BLaER1 (cell line): ENCODE measurements around the gene ZNF74.

Experiments
- H3K27ac ChIP-seq: shearing (Covaris generic); formaldehyde crosslinking; 2 replicates; pipeline ENCODE4 v1.8.1; 2022
- H3K27me3 ChIP-seq: shearing (Covaris generic); formaldehyde crosslinking; 2 replicates; pipeline ENCODE4 v1.8.1; 2022
- H3K36me3 ChIP-seq: shearing (Covaris generic); formaldehyde crosslinking; 2 replicates; pipeline ENCODE4 v1.8.1; 2022
- H3K4me1 ChIP-seq: shearing (Covaris generic); formaldehyde crosslinking; 2 replicates; pipeline ENCODE4 v1.8.1; 2022
- H3K4me2 ChIP-seq: shearing (Covaris generic); formaldehyde crosslinking; 2 replicates; pipeline ENCODE4 v1.8.1; 2022
- H3K4me3 ChIP-seq: shearing (Covaris generic); formaldehyde crosslinking; 2 replicates; pipeline ENCODE4 v1.8.1; 2022
- H3K9ac ChIP-seq: shearing (Covaris generic); formaldehyde crosslinking; 2 replicates; pipeline ENCODE4 v1.8.1; 2022
- H3K9me3 ChIP-seq: shearing (Covaris generic); formaldehyde crosslinking; 2 replicates; pipeline ENCODE4 v1.8.1; 2022
- H4K20me1 ChIP-seq: shearing (Covaris generic); formaldehyde crosslinking; 2 replicates; pipeline ENCODE4 v1.8.1; 2022
- Cebpa-rat ChIP-seq: shearing (Covaris generic); IDR thresholded peaks from 2 replicates; pipeline ENCODE4 v1.8.1; 2022

ZNF74 gene

DNA sequence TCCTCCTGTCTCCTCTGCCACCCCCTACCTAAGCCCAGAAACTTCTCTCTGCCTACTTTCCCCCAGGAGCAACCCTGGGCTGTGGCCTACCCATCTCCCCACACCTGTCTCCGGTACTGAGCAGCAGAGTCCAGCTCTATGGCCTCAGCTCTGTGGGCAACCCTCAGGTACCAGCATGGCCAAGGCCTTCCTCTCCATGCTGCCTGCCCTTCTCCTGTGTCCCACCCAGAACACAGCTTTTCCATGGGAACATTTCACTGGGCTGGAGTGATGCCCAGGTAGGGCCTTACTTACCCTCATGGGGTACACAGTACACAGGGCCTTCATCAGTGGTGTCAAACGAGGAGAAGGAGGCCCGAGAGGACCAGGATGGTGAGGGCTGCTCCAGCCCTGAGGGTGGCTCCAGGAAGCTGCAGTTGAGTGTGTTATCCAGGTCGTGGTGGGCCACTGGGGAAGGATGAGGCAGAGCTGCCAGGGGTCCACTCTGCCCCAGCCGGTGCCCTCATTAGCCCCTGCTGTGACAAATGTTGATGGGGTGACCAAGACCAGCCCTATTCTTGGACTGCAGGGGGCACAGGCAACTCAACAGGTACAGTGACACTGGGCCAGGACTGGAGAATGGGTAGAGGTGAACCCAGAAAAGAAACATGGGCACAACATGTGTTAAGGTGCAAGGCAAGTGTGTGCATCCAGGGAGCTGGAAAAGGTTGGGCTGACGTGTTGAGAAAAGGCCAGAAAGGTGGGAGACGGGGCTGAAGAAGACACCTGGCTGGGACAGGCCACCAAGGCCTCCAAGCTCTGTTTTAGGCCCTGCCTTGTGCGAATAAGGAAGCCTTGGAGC lies 33.4 kb downstream of the ZNF74 start:
- Histone ChIP-seq H3K27me3 (peaks cover 79% of the 10 kb centered on the region), H3K4me2 (no peak overlapping the region), H3K36me3 (no peaks in the 10 kb centered on the region), H4K20me1 (peaks cover 18% of the 10 kb centered on the region), H3K9me3 (peaks cover 14% of the 10 kb centered on the region; the same call in 1 of the 2 replicates), H3K27ac (no peak overlapping the region), H3K4me1 (peaks cover 63% of the 10 kb centered on the region), H3K4me3 (no peak overlapping the region), H3K9ac (no peak overlapping the region)
- TF ChIP-seq Cebpa-rat: no peak

DNA sequence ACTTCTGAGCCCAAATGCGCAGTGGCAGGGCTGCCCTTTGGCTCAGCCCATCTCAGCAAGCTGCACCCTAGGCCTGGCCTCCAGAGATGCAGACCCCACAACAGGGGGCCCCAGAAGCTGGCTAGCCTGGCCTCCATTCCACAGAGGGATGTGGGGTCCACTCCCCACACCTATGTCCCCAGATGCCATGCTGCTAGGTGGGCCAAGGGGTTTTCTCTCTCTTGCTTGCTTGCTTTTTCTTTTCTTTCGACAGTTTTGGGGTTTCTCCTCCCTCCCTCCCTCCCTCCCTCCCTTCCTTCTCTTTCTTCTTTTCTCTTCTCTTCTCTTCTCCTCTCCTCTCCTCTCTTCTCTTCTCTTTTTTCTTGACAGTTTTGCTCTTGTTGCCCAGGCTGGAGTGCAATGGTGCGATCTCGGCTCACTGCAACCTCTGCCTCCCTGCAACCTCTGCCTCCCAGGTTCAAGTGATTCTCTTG lies 34.0 kb downstream of the ZNF74 start:
- no peak overlapping the region for H3K4me2 ChIP-seq
- peaks cover 63% of the 10 kb centered on the region for H3K4me1 ChIP-seq
- peaks cover 18% of the 10 kb centered on the region for H4K20me1 ChIP-seq
- H3K27ac ChIP-seq: no peak overlapping the region
- TF ChIP-seq Cebpa-rat: no peak
- H3K4me3 ChIP-seq: no peak overlapping the region
- H3K36me3 ChIP-seq: no peaks in the 10 kb centered on the region
- peaks cover 85% of the 10 kb centered on the region for H3K27me3 ChIP-seq
- H3K9me3 ChIP-seq: peaks cover 14% of the 10 kb centered on the region; the same call in 1 of the 2 replicates
- no peak overlapping the region for H3K9ac ChIP-seq

DNA sequence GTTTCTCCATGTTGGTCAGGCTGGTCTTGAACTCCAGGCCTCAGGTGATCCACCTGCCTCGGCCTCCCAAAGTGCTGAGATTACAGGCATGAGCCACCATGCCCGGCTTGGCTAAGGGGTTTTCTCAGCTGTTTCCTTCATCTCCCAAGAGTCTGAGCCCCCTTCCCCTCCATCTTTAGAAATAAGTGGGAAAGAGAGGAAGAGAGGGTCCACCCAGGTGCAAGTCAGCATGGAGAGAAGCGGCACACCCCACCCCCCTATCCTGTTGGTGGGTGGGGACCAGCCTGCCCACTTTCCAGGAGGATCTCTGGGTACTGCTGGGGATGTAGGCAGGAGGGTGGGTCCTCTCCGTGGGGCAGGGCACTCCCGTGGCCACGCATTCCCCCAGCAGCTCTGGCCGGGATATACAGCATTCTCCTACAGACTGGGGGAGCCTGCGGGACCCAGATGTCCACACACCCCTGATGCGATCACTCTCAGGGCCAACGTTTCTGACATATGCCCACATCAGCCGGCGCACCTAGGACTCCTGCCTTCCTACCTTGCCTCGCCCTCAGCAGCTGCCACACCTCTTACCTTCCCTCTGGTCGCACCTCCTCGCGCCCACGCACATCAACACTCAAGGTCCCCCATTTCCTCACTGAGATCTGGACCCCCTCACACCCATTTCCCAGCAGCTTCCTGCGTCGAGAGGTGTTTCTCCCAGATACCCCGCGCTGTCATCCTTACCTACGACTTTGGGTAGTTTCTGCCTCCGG lies 34.7 kb downstream of the ZNF74 start:
- H3K36me3 ChIP-seq: no peaks in the 10 kb centered on the region
- H4K20me1 ChIP-seq: peaks cover 24% of the 10 kb centered on the region
- TF ChIP-seq Cebpa-rat: no peak
- H3K27me3 ChIP-seq: peaks cover 92% of the 10 kb centered on the region
- peak overlapping the region; percentile 70 for H3K4me3 ChIP-seq
- H3K9ac ChIP-seq: no peak overlapping the region
- H3K4me1 ChIP-seq: peaks cover 57% of the 10 kb centered on the region
- peaks cover 14% of the 10 kb centered on the region; the same call in 1 of the 2 replicates for H3K9me3 ChIP-seq
- no peak overlapping the region for H3K27ac ChIP-seq
- H3K4me2 ChIP-seq: peak overlapping the region; percentile 91

DNA sequence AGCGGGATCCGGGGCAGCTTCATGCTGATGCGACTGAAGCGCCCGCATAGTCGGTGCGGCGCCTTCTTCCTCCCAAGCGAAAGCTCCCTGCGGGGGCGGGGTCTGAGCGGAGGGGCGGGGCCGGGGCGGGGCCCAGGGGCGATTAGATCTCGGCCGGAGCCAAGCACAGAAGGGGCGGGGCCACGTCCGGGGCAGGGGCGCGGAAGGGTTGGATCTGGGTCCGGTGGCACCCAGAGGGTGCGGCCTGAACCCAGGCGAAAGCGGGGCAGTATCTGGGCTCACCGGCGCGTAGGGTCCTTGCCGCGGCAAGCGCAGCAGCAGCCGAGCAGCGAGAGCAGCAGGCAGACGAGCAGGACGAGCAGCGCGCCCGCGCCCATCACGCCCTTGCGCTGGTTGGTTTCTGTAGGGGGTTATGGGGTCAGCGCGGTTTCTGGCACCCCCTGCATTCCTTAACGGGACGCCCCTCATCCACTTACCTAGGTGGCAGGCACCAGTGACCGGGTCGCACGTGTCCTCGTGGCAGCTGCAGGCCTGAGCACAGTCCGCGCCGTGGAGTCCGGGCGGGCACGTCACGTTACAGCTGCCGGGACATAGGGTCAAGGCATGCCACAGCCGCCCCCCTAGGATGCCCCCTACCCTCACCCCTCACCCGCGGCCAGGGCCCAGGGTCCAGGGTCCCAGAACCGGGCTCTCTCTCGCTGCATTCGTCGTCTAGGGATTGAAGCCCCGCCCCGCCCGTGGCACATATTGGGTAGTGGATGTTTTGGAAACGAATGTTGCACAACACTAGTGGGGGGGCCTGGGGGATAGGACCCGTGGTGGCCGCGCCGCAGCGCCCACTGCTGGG lies 35.5 kb downstream of the ZNF74 start:
- Histone ChIP-seq H3K4me3 (peak overlapping the region; percentile 70), H3K36me3 (no peaks in the 10 kb centered on the region), H3K27me3 (peaks cover 96% of the 10 kb centered on the region), H3K4me1 (peaks cover 49% of the 10 kb centered on the region), H3K9ac (no peak overlapping the region; the same call in 1 of the 2 replicates), H3K9me3 (peaks cover 14% of the 10 kb centered on the region; the same call in 1 of the 2 replicates), H3K27ac (no peak overlapping the region), H3K4me2 (peak overlapping the region; percentile 91), H4K20me1 (peaks cover 31% of the 10 kb centered on the region)
- peak; percentile 86 for TF ChIP-seq Cebpa-rat

DNA sequence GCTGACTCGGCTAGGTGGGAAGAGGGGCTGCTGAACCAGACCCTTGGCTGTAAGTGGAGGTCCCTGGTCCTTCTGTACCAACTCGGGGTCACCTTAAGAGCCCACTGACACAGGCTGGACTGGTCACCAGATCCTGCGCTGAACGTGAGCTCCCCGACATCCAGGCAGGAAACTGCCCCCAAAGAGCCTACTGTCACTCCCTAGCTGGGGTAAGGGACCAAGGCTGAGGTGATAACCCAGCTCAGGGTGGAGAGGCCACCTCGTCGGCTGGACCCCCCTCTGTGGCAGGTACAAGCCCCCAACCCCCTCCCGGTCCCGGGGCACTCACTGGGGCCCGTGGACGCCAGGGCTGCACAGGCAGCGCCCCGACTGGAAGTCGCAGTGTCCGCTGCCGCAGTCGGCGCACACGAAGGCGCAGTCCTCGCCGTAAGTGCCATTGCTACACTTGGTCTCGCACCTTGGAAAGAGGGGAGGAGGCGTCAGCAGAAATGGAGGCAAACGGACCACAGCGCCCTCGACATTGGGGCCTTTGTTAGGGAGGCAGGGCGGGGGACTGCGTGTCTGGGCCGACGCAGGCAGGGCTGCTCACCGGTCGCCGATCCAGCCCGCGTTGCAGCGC lies 36.3 kb downstream of the ZNF74 start:
- Histone ChIP-seq H3K4me2 (peak overlapping the region; percentile 91), H3K4me1 (peaks cover 41% of the 10 kb centered on the region), H3K4me3 (peak overlapping the region; percentile 70), H3K36me3 (no peaks in the 10 kb centered on the region), H3K9ac (no peak overlapping the region), H3K27ac (no peak overlapping the region), H4K20me1 (peaks cover 36% of the 10 kb centered on the region), H3K9me3 (peaks cover 9% of the 10 kb centered on the region; the same call in 1 of the 2 replicates), H3K27me3 (peaks cover 96% of the 10 kb centered on the region)
- no peak for TF ChIP-seq Cebpa-rat

DNA sequence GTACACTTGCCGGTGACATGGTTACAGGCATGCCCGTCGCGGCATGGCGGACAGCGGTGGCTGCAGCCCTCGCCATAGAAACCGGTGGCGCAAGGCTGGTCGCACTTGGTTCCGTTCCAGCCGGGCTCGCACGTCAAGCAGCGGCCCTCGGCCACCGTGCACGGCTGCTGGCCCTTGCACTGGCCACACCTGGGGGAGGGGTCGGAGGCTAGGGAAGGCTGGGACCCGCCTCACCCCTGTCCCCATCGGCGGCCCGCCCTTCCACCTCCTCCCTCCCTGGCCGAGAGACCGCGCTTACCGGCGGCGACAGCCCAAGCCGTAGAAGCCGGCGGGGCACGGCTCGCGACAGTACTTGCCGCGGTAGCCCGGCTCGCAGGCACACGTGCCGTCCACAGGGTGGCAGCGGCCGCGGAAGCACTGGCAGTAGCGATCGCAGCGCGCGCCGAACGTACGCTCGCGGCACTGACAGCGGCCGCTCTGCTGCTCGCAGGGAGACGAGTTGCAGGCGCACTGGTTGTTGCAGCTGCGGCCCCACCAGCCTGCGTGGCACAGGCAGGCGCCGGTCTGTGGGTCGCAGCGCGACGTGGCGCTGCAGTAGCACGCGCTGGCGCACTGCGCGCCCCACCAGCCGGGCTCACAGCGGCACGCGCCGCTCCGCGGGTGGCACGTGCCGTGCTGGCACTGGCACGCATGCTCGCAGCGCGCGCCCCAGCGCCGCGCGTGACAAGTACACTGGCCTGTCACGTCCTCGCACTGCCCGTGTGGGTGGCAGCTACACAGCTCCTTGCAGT lies 37.0 kb downstream of the ZNF74 start:
- H3K4me3 ChIP-seq: peak overlapping the region; percentile 70; the same call in 1 of the 2 replicates
- H3K4me1 ChIP-seq: peaks cover 42% of the 10 kb centered on the region
- H3K4me2 ChIP-seq: peak overlapping the region; percentile 91
- TF ChIP-seq Cebpa-rat: no peak
- H3K27ac ChIP-seq: no peak overlapping the region
- H3K27me3 ChIP-seq: peaks cover 96% of the 10 kb centered on the region
- peaks cover 44% of the 10 kb centered on the region for H4K20me1 ChIP-seq
- no peak overlapping the region for H3K9ac ChIP-seq
- peaks cover 7% of the 10 kb centered on the region; the same call in 1 of the 2 replicates for H3K9me3 ChIP-seq
- H3K36me3 ChIP-seq: no peaks in the 10 kb centered on the region

DNA sequence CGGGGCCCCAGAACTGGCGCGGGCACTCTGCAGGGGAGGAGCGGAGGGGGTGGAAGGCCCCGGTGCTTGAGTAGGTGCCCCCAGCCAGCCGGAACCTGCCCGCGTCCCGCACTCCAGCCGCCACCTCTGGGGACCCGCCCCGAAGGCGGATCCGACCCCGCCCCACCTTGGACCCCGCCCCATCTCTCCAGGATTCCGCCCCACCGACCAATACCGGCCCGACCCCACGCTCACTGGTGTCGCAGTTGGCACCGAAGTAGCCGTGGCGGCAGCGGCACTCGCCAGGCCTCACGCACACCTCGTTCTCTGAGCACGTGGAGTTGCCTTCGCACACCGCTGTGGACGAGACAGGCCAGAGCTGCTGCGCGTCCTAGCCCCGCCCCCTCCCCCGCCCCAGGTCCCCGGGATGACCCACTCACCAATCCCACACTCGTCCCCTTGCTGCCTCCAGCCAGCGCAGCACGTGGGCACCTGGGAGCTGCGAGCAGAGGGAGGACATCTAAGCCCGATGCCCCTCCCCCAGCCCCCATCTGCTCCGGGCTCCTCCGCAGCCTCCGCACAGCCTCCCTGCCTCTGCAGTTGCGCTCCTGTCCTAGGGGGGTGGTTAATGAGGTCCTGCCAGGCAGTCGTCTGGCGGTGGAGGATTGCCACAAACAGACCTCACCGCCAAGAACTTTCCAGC lies 37.7 kb downstream of the ZNF74 start:
- peaks cover 51% of the 10 kb centered on the region for H4K20me1 ChIP-seq
- TF ChIP-seq Cebpa-rat: no peak
- no peak overlapping the region for H3K27ac ChIP-seq

DNA sequence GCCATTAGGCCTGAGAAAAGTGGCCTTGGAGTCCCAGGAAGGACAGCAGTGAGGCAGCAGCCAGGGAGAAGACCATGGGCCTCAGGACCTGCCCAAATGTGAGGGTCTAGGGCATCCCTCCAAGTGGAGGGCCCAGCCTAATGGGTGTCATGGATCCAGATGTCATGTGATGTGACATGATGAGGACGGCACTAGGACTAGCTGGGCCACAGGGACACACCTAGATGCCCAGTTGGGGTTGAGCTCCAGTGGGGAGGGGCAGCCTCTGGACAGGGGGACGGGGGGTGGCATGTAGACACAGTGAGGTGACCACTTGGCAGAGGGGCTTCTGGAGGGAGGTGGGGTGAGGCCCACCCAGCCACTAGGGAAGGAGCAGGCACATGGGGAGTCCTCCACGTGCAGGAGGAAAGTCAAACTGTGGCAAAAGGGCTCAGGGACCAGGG lies 38.3 kb downstream of the ZNF74 start:
- TF ChIP-seq Cebpa-rat: no peak
- peak overlapping the region; percentile 69 for H3K4me2 ChIP-seq
- no peak overlapping the region for H3K9ac ChIP-seq
- H3K27me3 ChIP-seq: peaks cover 96% of the 10 kb centered on the region
- H3K4me3 ChIP-seq: no peak overlapping the region
- no peaks in the 10 kb centered on the region for H3K36me3 ChIP-seq
- H3K27ac ChIP-seq: no peak overlapping the region
- peaks cover 7% of the 10 kb centered on the region; the same call in 1 of the 2 replicates for H3K9me3 ChIP-seq
- H3K4me1 ChIP-seq: peaks cover 55% of the 10 kb centered on the region
- peaks cover 57% of the 10 kb centered on the region for H4K20me1 ChIP-seq

More for the DNA sequence above, 37.7 kb downstream of the ZNF74 start:
- H3K36me3 ChIP-seq: no peaks in the 10 kb centered on the region
- H3K9ac ChIP-seq: no peak overlapping the region
- peak overlapping the region; percentile 91 for H3K4me2 ChIP-seq
- peak overlapping the region; percentile 70; the same call in 1 of the 2 replicates for H3K4me3 ChIP-seq
- peaks cover 96% of the 10 kb centered on the region for H3K27me3 ChIP-seq
- H3K9me3 ChIP-seq: peaks cover 7% of the 10 kb centered on the region; the same call in 1 of the 2 replicates
- peaks cover 49% of the 10 kb centered on the region for H3K4me1 ChIP-seq
